Measurements from ENCODE around the gene PROM1. TPM values are rescaled to one million over a fixed set of nuclear protein-coding genes. Genes with fewer than 3 reads are reported as not detected.

Gene PROM1
- total and polyA plus RNA-seq, 2 of the 8 experiments (the other 6 are each of a cell fraction or from before 2014, with no cell fraction given), result 36.0 to 59.7 TPM

DNA sequence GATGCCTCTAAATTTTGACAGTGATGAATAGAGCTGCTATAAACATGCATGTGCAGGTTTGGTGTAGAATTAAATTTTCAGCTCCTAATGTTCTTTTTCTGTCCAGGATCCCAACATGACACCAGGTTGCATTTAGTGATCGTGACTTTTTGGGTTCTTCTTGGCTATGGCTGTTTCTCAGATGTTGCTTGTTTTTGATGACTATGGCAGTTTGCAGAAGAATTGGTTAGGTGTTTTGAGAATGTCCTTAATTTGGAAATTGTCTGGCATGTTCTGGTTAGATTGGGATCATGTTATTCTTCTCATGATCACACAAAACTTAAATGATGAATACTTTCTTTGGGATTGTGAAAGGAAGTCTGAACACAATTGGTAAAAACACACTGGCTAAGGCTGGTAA, 141.5 kb downstream of the PROM1 start:
- H3K9me3 ChIP-seq (ENCODE audit: insufficient read depth in 2 of 2, low read depth in 1 of 2, low read length in 1 of 2), result no peaks in the 10 kb centered on the region
- H2BK15ac ChIP-seq (ENCODE audit: low read length), result no peak overlapping the region
- H4K5ac ChIP-seq (ENCODE audit: insufficient read length, low read depth, low read length), result no peak overlapping the region
- no peak overlapping the region for H2BK120ac ChIP-seq (replicated peaks; ENCODE audit: low read depth, low read length)
- no peak overlapping the region for H4K91ac ChIP-seq (replicated peaks; ENCODE audit: insufficient read length, low read length)
- no peak overlapping the region for H3K27ac ChIP-seq (ENCODE audit: low read depth, low read length)
- FAIRE-seq, result no peak
- no peak for DNase-seq (ENCODE audit: low read depth in 1 of 2, low spot score in 2 of 2)
- H4K20me1 ChIP-seq (replicated peaks in 1 of 2; ENCODE audit: control insufficient read depth in 1 of 2, insufficient read depth in 2 of 2, low read length in 2 of 2), result peaks cover 0 to 3% of the 10 kb centered on the region in 2 experiments
- H3K36me3 ChIP-seq (ENCODE audit: control insufficient read depth in 2 of 4, insufficient read depth in 4 of 4, low read length in 3 of 4), result no peaks in the 10 kb centered on the region
- no peak overlapping the region for H2AK5ac ChIP-seq (ENCODE audit: low read depth, low read length)
- no peaks in the 10 kb centered on the region for H3K79me2 ChIP-seq (ENCODE audit: control insufficient read depth in 1 of 2, insufficient read depth in 2 of 2, low read length in 2 of 2)
- no peak overlapping the region for H3K4me3 ChIP-seq (ENCODE audit: extremely low read depth in 1 of 4, insufficient read depth in 2 of 4, low read depth in 3 of 4, low read length in 4 of 4)
- no peaks in the 10 kb centered on the region for H3K79me1 ChIP-seq (ENCODE audit: low read depth, low read length)
- H4K8ac ChIP-seq (ENCODE audit: extremely low read depth, insufficient read depth, low read length), result no peak overlapping the region
- no peak overlapping the region for H3K23ac ChIP-seq (ENCODE audit: insufficient read length)
- H2AFZ ChIP-seq (ENCODE audit: low read length), result no peak overlapping the region
- H3K27me3 ChIP-seq (replicated peaks in 1 of 4; ENCODE audit: control insufficient read depth in 3 of 4, extremely low read depth in 1 of 4, insufficient read depth in 3 of 4, low read length in 3 of 4), result no peaks in the 10 kb centered on the region
- ChIA-PET POLR2A (ENCODE audit: partially characterized antibody) (no interaction called here), CTCF (ENCODE audit: partially characterized antibody) (interaction anchor here (1.0 to 3.2 kb wide), 4 partner anchors 11 to 59 kb away, joined by 3 to 19 read pairs (median 4); no protein-coding TSS in a partner anchor)
- H3K9ac ChIP-seq (replicated peaks in 1 of 4; ENCODE audit: extremely low read depth in 1 of 4, low read depth in 3 of 4, low read length in 3 of 4), result no peak overlapping the region
- H3K4me2 ChIP-seq (ENCODE audit: insufficient read depth in 1 of 2, low read depth in 2 of 2, low read length in 2 of 2), result no peak overlapping the region
- no peak overlapping the region for H3K4ac ChIP-seq (replicated peaks; ENCODE audit: insufficient read length, low read depth, low read length)
- H3K56ac ChIP-seq (replicated peaks; ENCODE audit: insufficient read length, low read depth, low read length), result no peak overlapping the region
- H3K14ac ChIP-seq (ENCODE audit: insufficient read length), result no peak overlapping the region
- no peak overlapping the region for H2BK5ac ChIP-seq (ENCODE audit: low read depth, low read length)
- H2BK12ac ChIP-seq (ENCODE audit: low read depth, low read length), result no peak overlapping the region
- WGBS, 2 experiments (ENCODE audit: extremely low coverage in 1 of 2, insufficient coverage in 1 of 2, insufficient read length in 1 of 2, insufficient replicate concordance in 2 of 2, low coverage in 1 of 2, low lambda C conversion rate in 2 of 2, missing lambda C conversion rate in 1 of 2), result 86% methylated on average over 1 of the region's 1 CpG; no CpG with 5 or more reads in 1 of the 2 experiments
- H3K18ac ChIP-seq (ENCODE audit: extremely low read depth, low read length), result no peak overlapping the region
- no peak overlapping the region for H2BK20ac ChIP-seq (ENCODE audit: low read length)
- H3K4me1 ChIP-seq (replicated peaks in 1 of 4; ENCODE audit: control insufficient read depth in 3 of 4, insufficient read depth in 4 of 4, low read length in 3 of 4), result peaks cover 0 to 9% (median 3%) of the 10 kb centered on the region in 4 experiments; a peak in 2 of 7 replicates
- H3K23me2 ChIP-seq (ENCODE audit: low read depth, low read length), result peaks cover 4% of the 10 kb centered on the region; the same call in 1 of the 2 replicates
- TF ChIP-seq HDAC6 (IDR thresholded peaks at IDR 0.05; ENCODE audit: low read depth, low read length) (no peak), RXRA (IDR thresholded peaks at IDR 0.05; ENCODE audit: insufficient read depth, low read depth, low read length) (no peak), SP1 (IDR thresholded peaks at IDR 0.05; ENCODE audit: low read depth, low read length) (no peak), EZH2 (IDR thresholded peaks at IDR 0.05; ENCODE audit: low read depth, low read length, severe bottlenecking) (no peak), CBX8 (IDR thresholded peaks at IDR 0.05; ENCODE audit: borderline replicate concordance, low read depth, low read length) (no peak), TBP (IDR thresholded peaks at IDR 0.05; ENCODE audit: low read depth, low read length) (no peak), TEAD4 (IDR thresholded peaks at IDR 0.05; ENCODE audit: low read depth, low read length) (no peak), CHD1 (IDR thresholded peaks at IDR 0.05; ENCODE audit: low read depth, low read length) (no peak), SP2 (IDR thresholded peaks at IDR 0.05; ENCODE audit: low read length) (no peak), KDM5A (IDR thresholded peaks at IDR 0.05; ENCODE audit: low read length) (no peak)
- TF ChIP-seq, protein P1, sequence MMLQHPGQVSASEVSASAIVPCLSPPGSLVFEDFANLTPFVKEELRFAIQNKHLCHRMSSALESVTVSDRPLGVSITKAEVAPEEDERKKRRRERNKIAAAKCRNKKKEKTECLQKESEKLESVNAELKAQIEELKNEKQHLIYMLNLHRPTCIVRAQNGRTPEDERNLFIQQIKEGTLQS (IDR thresholded peaks at IDR 0.05; ENCODE audit: insufficient read depth, low read depth, low read length), result no peak
- TF ChIP-seq, protein P2, sequence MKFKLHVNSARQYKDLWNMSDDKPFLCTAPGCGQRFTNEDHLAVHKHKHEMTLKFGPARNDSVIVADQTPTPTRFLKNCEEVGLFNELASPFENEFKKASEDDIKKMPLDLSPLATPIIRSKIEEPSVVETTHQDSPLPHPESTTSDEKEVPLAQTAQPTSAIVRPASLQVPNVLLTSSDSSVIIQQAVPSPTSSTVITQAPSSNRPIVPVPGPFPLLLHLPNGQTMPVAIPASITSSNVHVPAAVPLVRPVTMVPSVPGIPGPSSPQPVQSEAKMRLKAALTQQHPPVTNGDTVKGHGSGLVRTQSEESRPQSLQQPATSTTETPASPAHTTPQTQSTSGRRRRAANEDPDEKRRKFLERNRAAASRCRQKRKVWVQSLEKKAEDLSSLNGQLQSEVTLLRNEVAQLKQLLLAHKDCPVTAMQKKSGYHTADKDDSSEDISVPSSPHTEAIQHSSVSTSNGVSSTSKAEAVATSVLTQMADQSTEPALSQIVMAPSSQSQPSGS (IDR thresholded peaks at IDR 0.05; ENCODE audit: low read length), result no peak

All from H1 (cell line).